Right ventricle myocardium inferior (tissue), 1 donor: ENCODE data around the gene BASP1. TPM values are rescaled to one million over a fixed set of nuclear protein-coding genes. Genes with fewer than 3 reads are reported as not detected.
"Not testable (repeated sequence)": the region's sequence is repeated elsewhere in the genome, so short reads cannot be mapped to it uniquely, and the experiment has no call there.

Experiments used
- ATAC-seq: fragments of 200-7000 bp; cut with Tn5 transposase; one replicate; pipeline ENCODE4 v1.9.1; 2020; ENCODE audit warnings: mild to moderate bottlenecking, moderate library complexity
- DNase-seq: peaks from one replicate; pipeline ENCODE4 v3.0.0; 2021; ENCODE audit errors: missing footprints
- intact Hi-C: fragments of 100-400 bp; cut with DNase I; formaldehyde crosslinking; loops from one replicate; pipeline ENCODE4 v1.11.0; 2022
- total RNA-seq: library from RNA; stranded (reverse); fragmentation: NEBNext Ultra II Directional; extraction: Animal tissue kit (Norgen Biotek cat#: 25700); gene quantifications from one replicate; pipeline ENCODE4 v1.2.1, GENCODE V29; 2021
- donor health status: DM: no; HTN: yes; CAD: no; lungs with severe emphysema.

BASP1 gene
- total RNA-seq, 1 donor from 2014 or later, result 3.2 TPM

- no peak for ATAC-seq
- DNase-seq, result no peak
- intact Hi-C loops, result no loop called here
Observed at GRCh38 chr5:17238521-17239041, 21.1 kb downstream of the BASP1 start.

- intact Hi-C loops, result no loop called here
- DNase-seq (no peak), ATAC-seq (no peak)
Observed at GRCh38 chr5:17239953-17240352, 22.5 kb downstream of the BASP1 start.

- DNase-seq (no peak), ATAC-seq (no peak)
- intact Hi-C loops, result no loop called here
Observed at GRCh38 chr5:17240487-17240886, 23.1 kb downstream of the BASP1 start.

GRCh38 chr5:17241635-17242034 is 24.2 kb downstream of the BASP1 start:
- no peak for DNase-seq
- ATAC-seq, result no peak
- intact Hi-C loops, result no loop called here

- DNase-seq, result no peak
- no peak for ATAC-seq
- intact Hi-C loops, result no loop called here
Observed at GRCh38 chr5:17243287-17244063, 26.0 kb downstream of the BASP1 start.

- intact Hi-C loops, result no loop called here
- ATAC-seq, result peak; percentile 75
- DNase-seq, result no peak
Observed at GRCh38 chr5:17249029-17249634, 31.7 kb downstream of the BASP1 start.

- ATAC-seq, intact Hi-C loops, DNase-seq: not testable (repeated sequence)
Observed at GRCh38 chr5:17249841-17250240, 32.4 kb downstream of the BASP1 start.

- intact Hi-C loops, result no loop called here
- DNase-seq (no peak), ATAC-seq (no peak)
Observed at GRCh38 chr5:17252543-17252942, 35.1 kb downstream of the BASP1 start.

GRCh38 chr5:17255471-17256021 is 38.1 kb downstream of the BASP1 start:
- ATAC-seq, result no peak

GRCh38 chr5:17256171-17256570 is 38.7 kb downstream of the BASP1 start:
- intact Hi-C loops, result no loop called here
- no peak for ATAC-seq
- DNase-seq, result no peak

More at GRCh38 chr5:17255471-17256021, 38.1 kb downstream of the BASP1 start:
- no peak for DNase-seq
- intact Hi-C loops, result no loop called here

GRCh38 chr5:17256839-17257238 is 39.4 kb downstream of the BASP1 start:
- DNase-seq (no peak), ATAC-seq (no peak)
- intact Hi-C loops, result no loop called here

GRCh38 chr5:17257705-17258273 is 40.4 kb downstream of the BASP1 start:
- DNase-seq (no peak), ATAC-seq (no peak)
- intact Hi-C loops, result no loop called here

- ATAC-seq (no peak), DNase-seq (no peak)
- intact Hi-C loops, result no loop called here
Observed at GRCh38 chr5:17258431-17258830, 41.0 kb downstream of the BASP1 start.

GRCh38 chr5:17259012-17259411 is 41.6 kb downstream of the BASP1 start:
- not testable (repeated sequence) for ATAC-seq

GRCh38 chr5:17259630-17260257 is 42.3 kb downstream of the BASP1 start:
- intact Hi-C loops, result no loop called here
- no peak for ATAC-seq
- no peak for DNase-seq

More at GRCh38 chr5:17259012-17259411, 41.6 kb downstream of the BASP1 start:
- intact Hi-C loops, DNase-seq: not testable (repeated sequence)

- intact Hi-C loops, result no loop called here
- no peak for ATAC-seq
- no peak for DNase-seq
Observed at GRCh38 chr5:17260549-17260948, 43.1 kb downstream of the BASP1 start.

- no peak for ATAC-seq
- intact Hi-C loops, result no loop called here
- no peak for DNase-seq
Observed at GRCh38 chr5:17261075-17261474, 43.6 kb downstream of the BASP1 start.

- intact Hi-C loops, result no loop called here
- DNase-seq, result no peak
- ATAC-seq, result no peak
Observed at GRCh38 chr5:17265041-17265440, 47.6 kb downstream of the BASP1 start.

- ATAC-seq, result no peak
- intact Hi-C loops, result no loop called here
Observed at GRCh38 chr5:17267106-17267505, 49.7 kb downstream of the BASP1 start.

More at GRCh38 chr5:17267106-17267505, 49.7 kb downstream of the BASP1 start:
- no peak for DNase-seq
